ENCODE measurements around the gene MSH2. TPM values are rescaled to one million over a fixed set of nuclear protein-coding genes. Genes with fewer than 3 reads are reported as not detected.
"Not testable (repeated sequence)": the region's sequence is repeated elsewhere in the genome, so short reads cannot be mapped to it uniquely, and the experiment has no call there.

MSH2 gene
- total RNA-seq, 1 donor from 2014 or later, result 63.3 TPM

GRCh38 chr2:47499093-47499492 is 96.1 kb downstream of the MSH2 start:
- H3K9me3 Mint-ChIP-seq (ENCODE audit: low read depth), result peaks cover 23% of the 10 kb centered on the region
- H3K36me3 Mint-ChIP-seq (ENCODE audit: insufficient read depth), result peaks cover 9% of the 10 kb centered on the region
- H3K27me3 Mint-ChIP-seq, result no peaks in the 10 kb centered on the region
- TF ChIP-seq, protein P1, sequence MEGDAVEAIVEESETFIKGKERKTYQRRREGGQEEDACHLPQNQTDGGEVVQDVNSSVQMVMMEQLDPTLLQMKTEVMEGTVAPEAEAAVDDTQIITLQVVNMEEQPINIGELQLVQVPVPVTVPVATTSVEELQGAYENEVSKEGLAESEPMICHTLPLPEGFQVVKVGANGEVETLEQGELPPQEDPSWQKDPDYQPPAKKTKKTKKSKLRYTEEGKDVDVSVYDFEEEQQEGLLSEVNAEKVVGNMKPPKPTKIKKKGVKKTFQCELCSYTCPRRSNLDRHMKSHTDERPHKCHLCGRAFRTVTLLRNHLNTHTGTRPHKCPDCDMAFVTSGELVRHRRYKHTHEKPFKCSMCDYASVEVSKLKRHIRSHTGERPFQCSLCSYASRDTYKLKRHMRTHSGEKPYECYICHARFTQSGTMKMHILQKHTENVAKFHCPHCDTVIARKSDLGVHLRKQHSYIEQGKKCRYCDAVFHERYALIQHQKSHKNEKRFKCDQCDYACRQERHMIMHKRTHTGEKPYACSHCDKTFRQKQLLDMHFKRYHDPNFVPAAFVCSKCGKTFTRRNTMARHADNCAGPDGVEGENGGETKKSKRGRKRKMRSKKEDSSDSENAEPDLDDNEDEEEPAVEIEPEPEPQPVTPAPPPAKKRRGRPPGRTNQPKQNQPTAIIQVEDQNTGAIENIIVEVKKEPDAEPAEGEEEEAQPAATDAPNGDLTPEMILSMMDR (IDR thresholded peaks at IDR 0.05; ENCODE audit: unreplicated experiment), result no peak
- H3K27ac Mint-ChIP-seq, result no peak overlapping the region
- no peak for DNase-seq (ENCODE audit: low spot score, unreplicated experiment)
- H3K4me1 Mint-ChIP-seq (ENCODE audit: low read depth), result no peaks in the 10 kb centered on the region
- H3K4me3 Mint-ChIP-seq (ENCODE audit: low read depth), result no peak overlapping the region

DNA sequence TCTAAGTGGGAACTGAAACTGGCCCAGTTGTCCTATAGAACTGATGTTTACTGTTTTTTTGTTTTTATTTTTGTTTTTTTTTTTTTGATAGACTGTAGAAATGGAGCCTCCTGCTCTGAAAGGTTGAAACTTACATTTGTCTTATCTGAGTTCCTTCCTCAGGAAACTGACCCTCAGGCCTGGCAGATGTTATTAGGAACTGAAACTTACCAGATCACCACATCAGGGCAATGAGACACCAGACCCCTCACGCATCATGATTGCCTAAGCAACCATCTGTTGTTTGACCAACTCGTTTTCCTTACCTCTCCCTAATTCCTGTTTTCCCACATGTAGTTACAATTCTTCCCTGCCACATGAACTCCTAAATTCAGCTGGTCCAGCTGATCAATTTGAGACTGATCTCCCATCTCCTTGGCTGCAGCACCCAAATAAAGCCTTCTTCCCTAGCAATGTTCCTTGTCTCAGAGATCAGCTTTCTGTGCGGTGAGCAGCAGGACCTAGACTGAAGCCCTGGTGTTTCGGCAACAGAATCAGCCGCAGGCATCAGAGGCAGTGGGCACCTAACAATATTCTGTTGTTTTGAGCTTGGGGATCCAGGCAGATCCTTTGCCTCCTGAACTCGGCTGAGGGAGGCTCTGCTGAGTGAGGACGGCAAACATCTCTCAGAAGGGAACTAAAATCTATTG is 96.8 kb downstream of the MSH2 start:
- Mint-ChIP-seq H3K27ac (no peak overlapping the region), H3K4me3 (ENCODE audit: low read depth) (no peak overlapping the region), H3K36me3 (ENCODE audit: insufficient read depth) (peaks cover 9% of the 10 kb centered on the region), H3K4me1 (ENCODE audit: low read depth) (no peaks in the 10 kb centered on the region), H3K9me3 (ENCODE audit: low read depth) (peaks cover 27% of the 10 kb centered on the region), H3K27me3 (no peaks in the 10 kb centered on the region)
- TF ChIP-seq, protein P1 (IDR thresholded peaks at IDR 0.05; ENCODE audit: unreplicated experiment), result no peak
- DNase-seq (ENCODE audit: low spot score, unreplicated experiment), result no peak

DNA sequence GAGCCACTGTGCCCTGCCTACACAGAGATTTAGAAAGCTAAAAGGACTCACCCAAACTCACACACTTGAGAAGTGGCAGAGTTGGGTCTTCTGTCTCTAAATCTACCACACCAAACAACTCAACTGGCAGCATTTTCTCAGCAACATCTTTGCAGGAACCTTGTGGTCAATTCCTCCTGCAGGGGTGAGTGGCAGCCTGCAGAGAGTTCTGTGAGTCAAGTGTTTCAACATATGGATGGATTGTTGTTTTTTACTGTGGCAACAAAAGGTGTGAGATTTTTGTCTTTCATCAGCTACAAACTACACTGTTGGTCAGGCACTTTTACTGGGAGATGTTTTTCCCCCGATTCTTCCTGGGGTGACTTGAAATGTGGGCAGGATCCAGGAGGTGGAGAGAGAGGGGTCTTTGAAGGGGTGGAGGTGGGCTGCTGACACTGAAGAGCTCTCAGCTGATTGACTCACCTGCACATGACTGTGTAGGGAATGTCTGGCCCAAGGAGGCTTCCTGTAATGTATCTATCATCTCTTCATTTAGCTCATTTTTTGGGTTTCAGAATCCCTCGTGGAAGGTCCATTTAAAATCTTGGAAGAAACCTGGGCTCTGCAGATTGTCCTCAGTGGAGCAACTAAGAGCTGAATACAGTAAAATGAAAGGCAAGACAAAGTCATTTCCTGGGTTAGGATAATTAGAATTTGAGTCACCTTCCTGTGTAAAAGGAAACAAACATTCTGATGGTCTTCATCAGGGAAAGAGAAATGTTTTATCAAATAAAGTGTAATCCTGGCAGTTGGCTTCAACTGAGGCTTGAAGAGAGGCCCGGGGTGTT is 98.6 kb downstream of the MSH2 start:
- Mint-ChIP-seq H3K4me3 (ENCODE audit: low read depth) (no peak overlapping the region), H3K36me3 (ENCODE audit: insufficient read depth) (peaks cover 9% of the 10 kb centered on the region), H3K27me3 (no peaks in the 10 kb centered on the region), H3K27ac (peak overlapping the region; percentile 17), H3K4me1 (ENCODE audit: low read depth) (no peaks in the 10 kb centered on the region), H3K9me3 (ENCODE audit: low read depth) (peaks cover 33% of the 10 kb centered on the region)
- no peak for DNase-seq (ENCODE audit: low spot score, unreplicated experiment)
- TF ChIP-seq, protein P1 (IDR thresholded peaks at IDR 0.05; ENCODE audit: unreplicated experiment), result no peak

DNA sequence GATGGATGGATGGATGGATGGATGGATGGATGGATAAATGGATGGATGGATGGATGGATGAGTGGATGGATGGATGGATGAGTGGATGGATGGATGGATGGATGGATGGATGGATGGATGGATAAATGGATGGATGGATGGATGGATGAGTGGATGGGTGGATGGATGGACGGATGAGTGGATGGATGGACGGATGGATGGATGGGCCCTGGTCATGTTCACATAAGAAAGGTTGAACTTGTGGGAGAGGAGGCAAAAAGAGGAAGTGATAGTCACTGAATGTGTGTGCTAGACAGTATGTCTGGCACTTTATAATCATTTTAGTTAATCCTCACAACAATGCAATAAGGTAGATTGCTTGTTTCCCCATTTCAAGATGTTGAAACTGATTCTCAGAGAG is 99.5 kb downstream of the MSH2 start:
- H3K4me1 Mint-ChIP-seq (ENCODE audit: low read depth); H3K27me3 Mint-ChIP-seq; DNase-seq (ENCODE audit: low spot score, unreplicated experiment); H3K36me3 Mint-ChIP-seq (ENCODE audit: insufficient read depth); H3K27ac Mint-ChIP-seq; H3K4me3 Mint-ChIP-seq (ENCODE audit: low read depth): not testable (repeated sequence)
- peaks cover 31% of the 10 kb centered on the region for H3K9me3 Mint-ChIP-seq (ENCODE audit: low read depth)

DNA sequence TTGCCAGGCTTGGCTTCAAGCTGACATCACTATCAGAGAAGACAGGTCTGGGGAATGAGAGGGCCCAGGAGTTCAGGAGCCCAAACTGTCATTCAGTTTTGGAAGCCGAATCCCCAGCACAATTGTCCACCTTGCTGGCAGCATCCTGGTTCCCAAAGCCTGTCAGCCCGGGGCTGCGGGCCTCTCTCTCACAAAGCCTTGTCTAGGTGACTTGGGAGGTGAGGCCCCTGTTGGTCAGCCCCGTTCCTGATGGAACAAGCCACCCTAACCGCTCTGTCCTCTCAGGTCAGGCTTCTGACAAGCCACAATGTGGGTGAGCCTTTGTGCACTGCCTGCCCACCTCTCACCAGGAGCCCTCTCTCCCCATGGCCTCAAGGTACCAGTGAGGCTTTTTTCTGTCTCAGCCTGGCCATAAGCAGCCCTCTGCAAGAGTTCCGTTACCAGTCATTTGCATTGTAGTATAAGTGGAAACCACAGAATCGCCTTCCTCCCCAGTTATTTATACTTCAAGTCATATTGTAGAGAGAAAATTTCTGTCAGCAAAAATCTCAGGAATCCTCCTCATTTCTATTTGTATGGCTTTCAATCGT is 100.6 kb downstream of the MSH2 start:
- H3K4me3 Mint-ChIP-seq (ENCODE audit: low read depth), result no peak overlapping the region
- peaks cover 8% of the 10 kb centered on the region for H3K36me3 Mint-ChIP-seq (ENCODE audit: insufficient read depth)
- H3K27me3 Mint-ChIP-seq, result no peaks in the 10 kb centered on the region
- no peaks in the 10 kb centered on the region for H3K4me1 Mint-ChIP-seq (ENCODE audit: low read depth)
- H3K27ac Mint-ChIP-seq, result no peak overlapping the region
- peaks cover 26% of the 10 kb centered on the region for H3K9me3 Mint-ChIP-seq (ENCODE audit: low read depth)
- DNase-seq (ENCODE audit: low spot score, unreplicated experiment), result no peak
- TF ChIP-seq, protein P1 (IDR thresholded peaks at IDR 0.05; ENCODE audit: unreplicated experiment), result no peak
